AG20443 (cell line): Measurements from ENCODE around the gene PDXDC1.
"Not testable (repeated sequence)": the region's sequence is repeated elsewhere in the genome, so short reads cannot be mapped to it uniquely, and the experiment has no call there.

ENCODE experiments used
- DNase-seq: peaks from one replicate; pipeline ENCODE4 v3.0.0; 2012; ENCODE audit warnings: low spot score, mixed read lengths

PDXDC1 gene

DNA sequence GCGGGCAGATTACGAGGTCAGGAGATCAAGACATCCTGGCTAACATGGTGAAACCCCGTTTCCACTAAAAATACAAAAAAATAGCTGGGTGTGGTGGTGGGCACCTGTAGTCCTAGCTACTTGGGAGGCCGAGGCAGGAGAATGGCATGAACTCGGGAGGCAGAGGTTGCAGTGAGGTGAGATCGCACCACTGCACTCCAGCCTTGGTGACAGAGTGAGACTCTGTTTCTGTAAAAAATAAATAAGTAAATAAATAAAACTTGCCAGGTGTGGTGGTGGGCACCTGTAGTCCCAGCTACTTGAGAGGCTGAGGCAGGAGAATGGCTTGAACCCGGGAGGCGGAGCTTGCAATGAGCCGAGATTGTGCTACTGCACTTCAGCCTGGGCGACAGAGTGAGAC is 38.1 kb downstream of the PDXDC1 start:
- DNase-seq = not testable (repeated sequence)

DNA sequence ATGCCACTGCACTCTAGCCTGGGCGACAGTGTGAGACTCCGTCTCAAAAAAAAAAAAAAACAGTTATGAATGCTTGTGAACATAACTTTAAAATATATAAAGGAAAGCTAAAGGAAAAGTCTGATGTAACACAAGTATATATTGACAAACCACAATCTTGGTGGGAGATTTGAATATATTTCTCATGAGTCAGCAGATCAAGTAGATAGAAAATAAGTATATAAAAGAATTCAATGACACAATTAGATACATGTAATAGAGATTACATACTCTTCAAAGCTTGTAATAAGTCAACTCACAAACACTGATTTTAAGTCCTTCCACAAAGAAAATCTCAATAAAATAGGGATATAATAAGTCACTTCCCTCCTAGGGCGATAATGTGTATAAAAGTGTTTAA is 40.8 kb downstream of the PDXDC1 start:
- not testable (repeated sequence) for DNase-seq

- not testable (repeated sequence) for DNase-seq
Measured at GRCh38 chr16:15016354-15016753, 41.5 kb downstream of the PDXDC1 start.

DNA sequence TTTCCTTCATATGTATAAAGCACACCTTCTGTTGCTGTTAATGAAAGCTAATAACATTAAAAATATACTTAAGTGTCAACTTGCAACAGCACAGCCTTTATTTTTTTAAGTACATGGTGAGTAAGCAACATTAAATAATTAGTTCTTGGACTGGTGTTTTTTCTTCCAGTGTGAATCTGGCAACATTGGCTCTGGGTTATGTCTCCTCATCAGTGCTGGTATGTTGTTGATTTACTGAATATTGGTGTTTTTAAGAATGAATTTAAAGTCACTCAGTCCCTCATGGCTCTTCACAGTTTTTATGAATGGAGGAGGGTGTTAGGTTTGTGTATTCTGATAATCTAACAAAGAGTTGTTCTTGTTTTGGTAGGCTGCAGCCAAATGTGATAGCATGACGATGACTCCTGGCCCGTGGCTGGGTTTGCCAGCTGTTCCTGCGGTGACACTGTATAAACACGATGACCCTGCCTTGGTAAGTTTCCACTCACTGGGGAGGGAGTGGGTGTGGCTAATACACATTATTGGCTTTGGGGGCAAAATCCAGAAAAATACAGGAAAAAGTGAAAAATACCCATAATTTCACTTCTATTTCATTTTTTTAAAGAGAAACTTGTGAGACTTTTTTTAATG is 42.2 kb downstream of the PDXDC1 start:
- not testable (repeated sequence) for DNase-seq

GRCh38 chr16:15021429-15021828 is 46.6 kb downstream of the PDXDC1 start:
- peak; percentile 22 for DNase-seq

DNA sequence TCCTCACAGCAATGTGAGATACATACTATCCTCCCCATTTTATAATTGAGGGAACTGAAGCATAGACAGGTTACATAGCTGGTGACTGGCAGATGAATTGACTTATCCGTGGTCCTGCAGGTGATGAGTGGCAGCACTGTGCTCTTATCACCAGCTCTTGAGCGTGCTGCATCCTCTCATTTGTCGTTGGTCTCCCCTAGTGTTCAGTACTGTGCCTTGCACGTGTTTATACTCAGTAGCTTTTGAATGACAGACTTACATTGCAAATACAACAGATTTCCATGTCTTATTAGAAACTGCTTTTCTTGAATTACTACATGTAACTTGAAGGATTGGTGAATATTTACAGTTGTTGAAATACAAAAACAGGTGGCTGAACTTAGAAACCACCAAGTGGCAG is 47.4 kb downstream of the PDXDC1 start:
- not testable (repeated sequence) for DNase-seq

DNA sequence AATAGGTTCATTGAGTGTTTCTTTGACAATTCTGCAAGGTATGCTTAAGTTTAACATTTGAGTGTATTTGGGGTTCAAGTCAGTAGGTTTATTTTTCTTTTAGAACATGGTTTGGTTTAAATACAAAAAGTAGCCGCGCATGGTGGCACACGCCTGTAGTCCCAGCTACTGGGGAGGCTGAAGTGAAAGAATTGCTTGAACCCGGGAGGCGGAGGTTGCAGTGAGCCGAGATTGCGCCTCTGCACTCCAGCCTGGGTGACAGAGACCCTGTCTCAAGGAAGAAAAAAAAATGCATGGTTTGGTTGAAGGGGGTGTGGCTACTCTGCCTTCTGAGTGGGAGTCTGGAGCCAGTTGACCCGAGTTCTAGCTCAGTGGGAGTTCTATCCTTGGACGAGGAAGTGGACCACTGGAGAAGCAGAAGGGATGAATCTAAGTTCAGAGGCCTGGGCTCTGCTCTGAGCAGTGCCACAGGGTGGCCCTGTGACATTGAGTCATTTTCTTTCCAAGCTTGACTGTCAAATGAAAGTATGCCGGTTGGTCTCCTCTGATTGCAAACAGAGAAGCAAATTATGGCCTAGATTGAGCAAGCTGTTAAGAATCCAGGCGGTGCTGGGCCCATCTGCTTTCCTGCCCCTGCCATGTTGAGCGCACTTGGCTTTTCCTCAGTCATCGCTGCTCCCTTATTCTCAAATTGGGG is 48.7 kb downstream of the PDXDC1 start:
- DNase-seq = peak; percentile 22

DNA sequence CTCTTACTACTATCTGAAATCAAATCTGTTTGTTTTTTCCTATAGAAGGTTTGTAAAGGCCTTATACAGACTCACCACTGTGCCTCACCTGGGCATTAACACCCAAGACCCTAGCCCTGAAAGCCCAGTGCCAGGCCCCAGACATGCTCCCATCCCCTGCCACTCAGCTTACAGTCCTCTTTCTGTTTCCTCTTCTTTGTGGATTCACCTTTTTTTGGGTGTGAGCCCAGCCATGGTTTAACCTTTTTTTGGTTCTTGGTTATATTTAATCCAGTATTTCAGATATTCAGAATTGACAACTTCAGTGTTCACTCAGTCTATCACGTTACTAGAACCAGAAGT is 50.0 kb downstream of the PDXDC1 start:
- DNase-seq = not testable (repeated sequence)

GRCh38 chr16:15025234-15025951 is 50.6 kb downstream of the PDXDC1 start:
- peak; percentile 20 for DNase-seq

GRCh38 chr16:15027051-15027450 is 52.2 kb downstream of the PDXDC1 start:
- DNase-seq = not testable (repeated sequence)

GRCh38 chr16:15027503-15028344 is 52.9 kb downstream of the PDXDC1 start:
- DNase-seq = not testable (repeated sequence)

DNA sequence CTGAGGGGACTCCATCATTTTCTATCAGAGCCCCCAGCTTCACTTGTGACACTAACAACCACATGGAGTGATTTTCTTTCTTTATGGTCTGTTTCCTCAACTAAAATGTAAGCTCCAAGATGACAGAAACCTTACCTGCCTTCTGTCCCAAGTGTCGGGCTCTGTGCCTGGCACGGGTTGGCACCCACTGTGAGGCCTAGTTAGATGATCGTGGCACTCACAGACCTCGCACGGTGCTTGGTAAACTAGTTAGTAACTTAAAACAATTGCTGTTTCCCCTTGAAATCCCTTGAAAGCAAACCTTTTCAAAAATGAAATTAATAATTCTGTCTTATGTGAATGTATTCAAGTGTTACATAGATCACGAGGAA is 53.5 kb downstream of the PDXDC1 start:
- DNase-seq = not testable (repeated sequence)

DNA sequence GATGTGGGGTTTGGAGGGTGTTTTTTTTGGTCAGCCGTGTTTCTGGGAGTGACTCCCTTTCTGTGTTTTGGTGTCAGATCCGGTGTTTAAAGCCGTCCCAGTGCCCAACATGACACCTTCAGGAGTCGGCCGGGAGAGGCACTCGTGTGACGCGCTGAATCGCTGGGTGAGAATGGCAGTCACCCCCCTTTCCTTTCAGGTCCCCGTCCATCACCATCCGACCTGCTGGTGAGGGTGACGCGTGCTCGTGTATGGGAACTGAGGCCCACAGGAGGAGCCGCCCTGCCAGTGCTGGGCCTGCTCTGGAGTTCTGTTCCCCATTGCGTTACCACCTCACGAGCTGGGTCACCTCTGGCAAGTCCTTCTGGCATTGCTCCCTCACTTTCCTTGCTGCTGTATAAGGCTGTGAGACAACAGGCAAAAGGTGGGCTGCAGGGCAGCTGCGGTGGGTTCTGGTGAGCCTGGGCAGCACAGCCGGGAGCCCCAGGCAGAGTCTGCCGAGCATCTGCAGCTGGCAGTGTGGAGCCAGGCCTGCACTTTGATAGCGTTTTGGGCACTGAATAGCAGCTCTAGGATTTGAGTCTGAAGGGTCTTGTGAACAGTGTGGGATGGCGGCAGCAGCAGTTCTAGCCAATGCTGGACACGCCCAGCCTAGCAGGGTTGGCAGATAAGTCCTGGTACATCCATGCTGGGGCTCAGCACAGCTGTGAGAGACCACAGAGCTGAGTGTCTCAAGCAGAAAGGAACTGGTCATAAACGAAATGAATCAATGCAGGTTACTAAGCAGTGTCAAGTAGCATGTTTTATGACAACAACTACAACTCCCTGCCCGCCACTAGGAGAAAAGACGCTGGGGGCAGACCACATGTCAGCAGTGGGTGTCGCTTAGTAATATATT is 54.2 kb downstream of the PDXDC1 start:
- DNase-seq = not testable (repeated sequence)

- not testable (repeated sequence) for DNase-seq
Measured at GRCh38 chr16:15029749-15030148, 54.9 kb downstream of the PDXDC1 start.

GRCh38 chr16:15031179-15031578 is 56.4 kb downstream of the PDXDC1 start:
- no peak for DNase-seq

- DNase-seq = no peak
Measured at GRCh38 chr16:15031586-15031985, 56.8 kb downstream of the PDXDC1 start.

DNA sequence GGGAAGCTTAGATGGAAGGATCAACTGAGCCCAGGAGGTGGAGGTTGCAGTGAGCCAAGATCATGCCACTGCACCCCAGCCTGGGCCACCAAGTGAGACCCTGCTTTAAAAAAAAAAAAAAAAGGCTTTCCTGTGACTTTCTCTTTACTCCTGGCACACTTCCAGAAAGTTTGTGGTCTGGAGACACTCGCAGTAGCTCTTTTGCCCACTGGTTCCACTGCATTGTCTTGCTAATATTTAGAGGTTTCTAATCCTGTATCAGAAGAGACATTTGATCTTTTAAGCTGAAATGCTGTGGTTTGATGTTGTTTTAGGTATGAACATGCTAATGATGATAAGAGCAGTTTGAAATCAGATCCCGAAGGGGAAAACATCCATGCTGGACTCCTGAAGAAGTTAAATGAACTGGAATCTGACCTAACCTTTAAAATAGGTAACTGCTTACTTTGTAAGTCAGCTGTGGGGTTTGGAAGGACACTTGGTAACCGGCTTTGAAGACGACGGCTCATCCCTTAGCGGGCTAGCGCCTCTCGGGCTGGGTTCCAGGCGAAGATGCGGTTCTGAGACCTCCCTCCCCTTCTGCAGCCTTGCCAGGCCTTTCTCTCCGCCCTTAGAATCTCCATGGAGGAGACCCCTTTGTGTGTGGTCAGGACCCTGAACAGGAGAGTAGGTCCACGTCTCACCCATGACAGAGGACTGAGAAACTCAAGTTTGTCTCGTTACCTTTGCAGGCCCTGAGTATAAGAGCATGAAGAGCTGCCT is 57.9 kb downstream of the PDXDC1 start:
- DNase-seq = no peak

DNA sequence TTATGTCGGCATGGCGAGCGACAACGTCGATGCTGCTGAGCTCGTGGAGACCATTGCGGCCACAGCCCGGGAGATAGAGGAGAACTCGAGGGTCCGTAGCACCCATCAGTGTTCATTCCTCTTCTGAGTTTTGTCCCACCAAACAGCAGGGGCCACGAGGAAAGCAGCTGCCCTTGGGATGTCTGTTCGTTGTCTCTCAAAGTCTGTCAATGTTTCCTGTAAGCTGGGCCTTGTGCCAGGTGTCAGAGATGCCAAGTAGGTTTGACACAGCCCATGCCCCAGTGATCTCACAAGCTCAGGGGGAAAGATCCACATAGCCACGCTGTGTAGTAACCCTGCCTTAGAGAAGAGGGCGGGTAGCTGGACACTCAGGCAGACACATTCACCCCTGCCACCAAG is 58.5 kb downstream of the PDXDC1 start:
- no peak for DNase-seq

DNA sequence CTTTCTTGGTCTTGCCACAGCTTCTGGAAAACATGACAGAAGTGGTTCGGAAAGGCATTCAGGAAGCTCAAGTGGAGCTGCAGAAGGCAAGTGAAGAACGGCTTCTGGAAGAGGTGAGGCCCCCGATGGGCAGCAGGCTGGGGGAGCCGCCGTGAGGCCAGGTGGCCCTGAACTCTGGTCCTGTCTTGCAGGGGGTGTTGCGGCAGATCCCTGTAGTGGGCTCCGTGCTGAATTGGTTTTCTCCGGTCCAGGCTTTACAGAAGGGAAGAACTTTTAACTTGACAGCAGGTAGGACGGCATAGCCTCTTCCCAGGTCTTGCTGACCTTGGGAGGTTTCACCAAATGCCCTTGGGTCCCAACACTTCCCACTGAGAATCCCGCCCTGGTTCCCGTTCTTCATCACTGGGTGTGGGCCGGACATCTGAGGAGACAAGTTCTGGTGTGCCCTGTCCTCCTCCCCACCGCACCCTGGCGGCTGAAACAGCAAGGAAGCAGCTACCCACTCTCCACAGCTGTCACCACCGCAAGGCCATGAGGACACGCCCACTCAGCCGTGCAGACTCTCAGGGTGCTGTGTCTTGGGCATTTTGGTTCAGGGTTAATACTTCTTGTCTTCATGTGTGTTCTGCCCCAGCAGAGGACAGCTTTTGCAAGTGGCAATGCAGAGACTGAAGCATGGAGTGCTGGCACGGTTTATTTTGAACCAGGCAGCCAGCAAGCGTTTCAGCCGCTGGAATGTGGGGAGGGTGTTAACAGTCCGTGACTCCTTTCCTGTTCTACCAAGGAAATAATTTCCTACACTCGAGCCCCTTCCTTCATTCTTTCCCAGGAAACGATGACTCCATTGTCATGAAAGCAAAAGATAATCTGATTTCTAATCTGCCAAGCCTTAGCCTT is 59.7 kb downstream of the PDXDC1 start:
- DNase-seq = peak; percentile 76
